NB4 (cell line): Measurements from ENCODE around the gene PON2.

Experiments used
- CTCF ChIP-seq: IDR thresholded peaks from one replicate; pipeline ENCODE4 v1.5.1; 2012; ENCODE audit warnings: low read depth, low read length
- MAX ChIP-seq: IDR thresholded peaks from 2 replicates; pipeline ENCODE4 v1.6.1; 2011; ENCODE audit warnings: low read depth, low read length
- POLR2A ChIP-seq: IDR thresholded peaks from 2 replicates; pipeline ENCODE4 v1.6.1; 2011; ENCODE audit warnings: mild to moderate bottlenecking; ENCODE audit not compliant: insufficient read length; ENCODE audit errors: extremely low read depth

GRCh38 chr7:95476072-95476847, 41.4 kb upstream of the PON2 start:
- TF ChIP-seq POLR2A = no peak
- no peak for TF ChIP-seq CTCF
- TF ChIP-seq MAX = no peak
